ENCODE data around the gene MAP1LC3B. TPM values are rescaled to one million over a fixed set of nuclear protein-coding genes. Genes with fewer than 3 reads are reported as not detected.

Gene MAP1LC3B
- total RNA-seq, 2 experiments from 2014 or later = 45.4 to 50.8 TPM

Other genes starting within 250 kb of the MAP1LC3B start
- 10 to 100 TPM; 11.2 to 13.6 TPM for gene C16orf95, start 74.9 kb upstream of the MAP1LC3B start, total RNA-seq
- 10 to 100 TPM; 38.8 TPM for gene FBXO31, start 8.6 kb upstream of the MAP1LC3B start, total RNA-seq
- 1 to 10 TPM in 1 of 2 experiments, under 1 TPM in 1; 0.63 to 1.5 TPM for gene ZCCHC14, start 100.7 kb downstream of the MAP1LC3B start, total RNA-seq
- not detected for gene JPH3, start 210.2 kb downstream of the MAP1LC3B start, total RNA-seq

All from activated CD8-positive, alpha-beta memory T cell treated with anti-CD3 and anti-CD28 coated beads, Interleukin-2, amount 10 ng/mL, durations not matched to agents 7 days and 5 days (primary cell).